Stimulated activated CD8-positive, alpha-beta memory T cell treated with anti-CD3 and anti-CD28 coated beads, Interleukin-2, amount 100 ng/mL, for 48 hours (primary cell): ENCODE measurements around the gene ZNF3.

Experiments used
- DNase-seq, 2 donors: peaks; one replicate each; pipeline ENCODE4 v3.0.0-alpha.2; 2020; ENCODE audit warnings: low read depth in 2 of 2

Gene ZNF3

DNA sequence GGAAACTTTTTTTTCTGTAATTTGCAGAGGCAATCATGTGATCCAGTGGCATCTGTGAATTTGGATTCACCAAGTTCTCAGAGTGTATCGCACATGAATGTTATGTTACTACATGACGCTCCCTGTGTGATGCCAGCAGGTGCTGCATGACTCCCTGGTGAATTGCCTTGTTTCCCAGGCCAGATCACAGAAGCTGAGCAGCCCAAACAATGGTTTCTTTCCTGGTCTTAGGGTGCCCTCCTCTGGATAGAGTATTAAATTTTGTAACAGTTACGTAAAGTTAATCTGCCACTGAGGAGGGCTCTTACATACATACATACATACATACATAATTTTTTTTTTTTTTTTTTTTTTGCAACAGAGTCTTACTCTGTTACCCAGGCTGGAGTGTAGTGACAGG lies 28.3 kb downstream of the ZNF3 start:
- DNase-seq: no peak

DNA sequence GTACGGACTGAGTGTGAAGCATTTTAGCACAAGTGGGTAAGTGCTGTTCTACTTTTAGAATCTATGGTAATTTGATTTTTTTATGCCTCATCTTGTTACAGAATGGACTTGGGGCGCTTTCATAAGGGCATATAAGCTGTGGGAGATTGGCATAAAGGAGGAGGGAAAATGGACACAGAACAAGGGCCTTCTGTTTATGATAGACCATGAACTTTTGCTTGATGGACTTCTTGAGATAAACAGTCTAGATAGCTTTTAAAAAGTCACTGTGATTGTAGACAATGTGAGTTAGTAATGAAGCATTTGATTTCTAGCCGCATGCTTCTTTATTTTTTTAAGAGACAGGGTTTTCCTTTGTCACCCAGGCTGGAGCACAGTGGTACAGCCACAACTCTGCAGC lies 29.9 kb downstream of the ZNF3 start:
- no peak for DNase-seq

DNA sequence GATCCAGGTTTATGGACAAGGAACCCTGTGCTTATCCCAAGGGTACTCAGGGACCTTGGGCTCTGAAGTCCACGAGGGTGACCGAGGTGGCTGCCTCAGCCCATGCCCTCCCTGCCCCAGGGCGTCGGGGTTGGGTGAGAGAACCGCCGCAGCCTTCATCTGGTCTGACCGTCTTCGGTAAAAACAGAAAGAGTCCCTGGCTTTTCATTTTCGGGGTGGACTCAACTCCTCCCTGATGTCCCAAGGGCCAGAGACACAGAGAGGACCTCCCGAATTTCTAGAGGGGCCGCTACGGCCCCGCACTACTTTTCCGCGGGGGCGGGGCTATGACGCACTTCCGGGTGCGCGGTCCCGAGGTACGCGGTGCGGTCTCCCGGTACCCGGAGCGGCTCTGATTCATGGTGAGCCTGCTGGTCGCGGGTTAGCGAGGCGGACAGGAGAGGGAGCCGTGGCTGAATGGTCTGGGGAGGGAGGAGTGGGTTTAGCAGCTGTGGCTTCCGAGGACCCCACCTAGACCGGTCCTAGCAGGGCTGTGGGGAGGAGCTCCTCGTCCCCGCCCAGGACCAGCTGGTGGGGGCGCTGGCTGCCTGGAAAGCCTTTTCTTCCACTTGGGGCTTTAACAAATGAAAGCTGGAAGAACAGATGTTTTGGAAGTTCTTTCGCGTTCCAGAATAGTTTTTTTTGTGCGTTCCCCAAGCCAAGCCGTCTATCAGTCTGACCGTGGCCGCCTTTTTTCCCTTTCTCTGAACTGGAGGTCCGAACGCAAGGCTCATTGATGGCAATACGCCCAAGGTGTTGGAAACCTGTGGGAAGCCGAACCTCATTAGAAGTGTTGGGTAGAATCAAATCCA lies 31.9 kb downstream of the ZNF3 start, which contains the start of gene ZSCAN21:
Gene ZSCAN21 (plus strand): TSS at position 334 of the 851 bp plus-strand sequence. CDS start 7,233 bp downstream, outside the sequence.
- peak; percentile 72 to 76 for DNase-seq

DNA sequence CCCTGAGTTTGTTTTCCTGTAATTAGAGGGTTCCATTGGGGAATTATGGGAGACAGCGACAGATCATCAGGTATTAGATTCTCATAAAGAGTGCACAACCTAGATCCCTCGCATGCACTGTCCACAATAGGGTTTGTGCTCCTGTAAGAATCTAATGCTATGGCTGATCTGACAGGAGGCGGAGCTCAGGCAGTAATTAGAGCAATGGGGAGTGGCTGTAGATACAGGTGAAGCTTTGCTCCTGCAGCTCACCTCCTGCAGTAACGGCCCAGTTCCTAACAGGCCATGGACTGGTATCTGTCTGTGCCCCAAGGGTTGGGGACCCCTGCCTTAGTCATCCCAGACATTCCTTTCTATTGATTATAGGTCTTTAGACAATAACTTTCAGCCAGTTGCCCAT lies 32.8 kb downstream of the ZNF3 start:
- no peak for DNase-seq

DNA sequence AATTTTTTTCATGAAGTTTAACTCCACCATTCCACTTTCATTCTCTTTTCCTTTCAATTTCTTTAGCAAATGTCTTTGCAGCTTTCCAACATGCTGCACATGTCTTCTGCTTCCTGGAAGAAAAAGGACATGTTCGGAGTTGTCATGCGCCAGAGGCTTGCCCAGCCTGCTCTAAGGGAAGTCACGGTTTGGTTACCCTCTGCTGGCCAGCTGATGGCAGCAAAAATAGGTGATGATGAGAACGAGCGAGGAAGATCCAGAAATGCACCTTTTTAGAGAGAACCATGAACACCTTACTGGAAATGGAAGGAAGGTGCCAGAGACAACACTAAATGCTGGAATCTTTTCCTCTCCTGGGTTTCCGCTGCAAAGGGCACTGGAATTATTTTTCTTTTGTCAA lies 36.8 kb downstream of the ZNF3 start:
- DNase-seq: no peak

DNA sequence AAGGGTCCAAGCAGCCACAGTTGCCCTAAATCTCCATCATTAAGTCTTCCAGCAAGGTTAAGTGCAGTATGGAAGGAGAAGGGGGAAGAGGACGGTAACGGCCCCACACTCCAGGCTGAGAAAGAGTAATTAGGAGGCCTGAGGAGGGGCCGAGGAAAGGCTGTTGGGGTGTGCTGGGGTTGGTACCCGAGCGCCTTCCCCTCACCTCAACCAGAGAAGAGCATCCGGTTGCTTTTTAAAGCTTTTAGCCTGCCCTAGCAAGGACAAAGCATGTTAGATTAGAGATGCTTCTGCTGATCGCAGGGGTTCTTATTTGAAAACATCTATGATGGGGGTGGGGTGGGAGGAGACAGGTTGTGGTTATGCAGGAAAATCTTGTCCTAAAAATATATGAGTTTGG lies 40.9 kb downstream of the ZNF3 start:
- no peak for DNase-seq

DNA sequence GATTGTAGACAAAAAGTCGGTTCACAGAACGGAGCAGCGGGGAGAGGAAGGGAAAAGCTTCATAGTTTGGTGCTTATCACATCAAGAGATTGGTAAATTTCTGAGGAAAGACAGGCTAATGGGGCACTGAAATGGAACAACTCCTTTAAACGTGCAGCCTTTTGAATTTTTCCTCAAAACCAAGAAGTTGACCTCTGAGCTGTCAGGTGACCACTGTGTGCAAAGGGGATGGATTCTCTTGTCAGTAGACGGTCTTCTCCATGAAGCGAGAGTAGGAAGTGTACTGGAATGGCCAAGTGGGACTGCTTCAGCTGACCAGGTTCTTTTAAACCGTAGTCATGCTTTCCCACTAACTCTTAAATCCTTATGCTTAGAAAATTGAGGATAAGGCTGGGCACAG lies 43.2 kb downstream of the ZNF3 start:
- DNase-seq: no peak

DNA sequence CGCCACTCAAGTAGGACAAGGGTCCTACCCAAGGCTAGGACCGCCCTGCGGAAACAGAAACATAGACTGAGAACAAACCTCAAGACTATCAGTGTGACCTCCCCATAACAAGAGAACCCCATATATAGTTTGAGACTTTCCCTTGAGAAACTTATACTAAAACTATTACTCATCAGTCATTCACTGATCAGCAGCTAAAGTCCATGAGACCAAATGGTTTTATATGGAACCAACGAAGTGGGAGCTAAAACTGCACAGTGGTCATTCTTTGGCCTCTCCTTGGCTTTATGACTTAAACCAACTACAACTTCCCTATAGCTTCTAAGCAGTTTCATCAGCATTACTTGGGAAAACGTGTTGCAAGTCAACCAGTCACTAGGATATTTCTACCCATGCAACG lies 45.6 kb downstream of the ZNF3 start:
- no peak for DNase-seq

DNA sequence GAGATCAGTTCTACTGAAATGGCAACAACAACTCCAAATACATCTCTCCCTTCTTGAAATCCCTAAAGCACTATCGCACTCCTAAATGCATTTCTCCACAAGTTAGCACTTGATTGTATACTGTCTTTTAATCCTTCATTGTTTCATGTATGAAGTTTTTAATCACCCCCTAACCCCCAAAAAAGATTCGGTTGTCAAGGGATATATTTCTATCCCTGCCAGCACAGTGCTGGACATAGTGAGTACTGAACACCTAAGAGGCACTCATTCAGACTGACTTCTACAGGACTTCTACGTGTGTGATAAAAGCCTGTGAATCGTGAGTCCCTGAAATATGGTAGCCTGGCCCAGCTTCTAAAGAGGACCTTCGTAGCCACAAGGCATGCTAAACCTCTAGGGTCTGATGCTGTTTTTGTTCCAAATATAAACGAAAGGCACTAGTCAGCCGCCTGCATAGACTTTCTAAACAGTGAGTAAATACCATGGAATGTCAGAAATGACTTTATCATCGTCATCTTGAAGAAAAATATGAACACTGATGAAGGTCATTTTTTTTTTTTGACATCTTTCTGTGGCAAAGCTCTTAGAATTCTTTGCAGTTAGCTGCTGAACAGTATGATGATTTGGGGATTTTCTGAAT lies 46.5 kb downstream of the ZNF3 start:
- DNase-seq: no peak

DNA sequence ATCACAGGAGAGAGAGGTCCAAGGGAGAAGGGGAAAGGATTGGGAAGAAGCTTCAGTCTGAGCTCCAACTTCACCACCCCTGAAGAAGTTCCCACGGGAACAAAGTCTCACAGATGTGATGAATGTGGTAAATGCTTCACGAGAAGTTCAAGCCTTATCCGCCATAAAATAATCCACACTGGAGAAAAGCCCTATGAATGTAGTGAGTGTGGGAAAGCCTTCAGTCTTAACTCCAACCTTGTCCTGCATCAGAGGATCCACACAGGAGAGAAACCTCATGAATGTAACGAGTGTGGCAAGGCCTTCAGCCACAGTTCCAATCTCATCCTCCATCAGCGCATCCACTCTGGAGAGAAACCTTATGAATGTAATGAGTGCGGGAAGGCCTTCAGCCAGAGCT lies 48.0 kb downstream of the ZNF3 start:
- DNase-seq: no peak

DNA sequence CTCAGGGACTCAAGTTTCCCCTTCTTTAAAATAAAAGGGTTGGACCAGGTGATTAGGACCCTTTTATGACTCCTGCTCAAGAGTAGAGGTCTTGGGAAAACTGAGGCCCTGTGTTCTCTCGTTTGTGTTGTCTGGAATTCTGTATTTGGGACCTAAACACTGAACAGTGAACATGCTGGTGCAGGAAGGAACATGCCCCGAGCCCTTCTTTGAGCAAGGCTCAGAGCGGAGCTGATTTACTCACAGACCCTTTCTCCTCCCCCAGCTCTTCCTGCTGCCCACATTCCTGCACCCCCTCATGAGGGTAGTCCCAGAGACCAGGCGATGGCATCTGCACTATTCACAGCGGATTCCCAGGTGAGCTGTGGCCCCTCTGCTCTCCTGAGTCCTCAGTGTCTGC lies 51.9 kb downstream of the ZNF3 start:
- DNase-seq: no peak

DNA sequence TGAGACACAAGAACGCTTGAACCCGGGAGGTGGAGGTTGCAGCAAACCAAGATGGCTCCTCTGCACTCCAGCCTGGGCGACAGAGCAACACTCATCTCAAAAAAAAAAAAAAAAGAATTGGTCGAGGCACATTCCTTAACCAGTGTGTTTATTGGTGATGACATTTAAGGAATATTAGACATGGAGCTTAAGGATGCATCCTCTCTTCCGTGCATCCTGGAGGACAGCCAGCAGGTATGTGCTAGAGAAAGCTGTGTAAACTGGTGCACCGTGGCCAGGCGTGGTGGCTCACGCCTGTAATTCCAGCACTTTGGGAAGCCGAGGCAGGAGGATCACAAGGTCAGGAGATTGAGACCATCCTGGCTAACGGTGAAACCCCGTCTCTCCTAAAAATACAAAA lies 54.3 kb downstream of the ZNF3 start:
- DNase-seq: no peak

DNA sequence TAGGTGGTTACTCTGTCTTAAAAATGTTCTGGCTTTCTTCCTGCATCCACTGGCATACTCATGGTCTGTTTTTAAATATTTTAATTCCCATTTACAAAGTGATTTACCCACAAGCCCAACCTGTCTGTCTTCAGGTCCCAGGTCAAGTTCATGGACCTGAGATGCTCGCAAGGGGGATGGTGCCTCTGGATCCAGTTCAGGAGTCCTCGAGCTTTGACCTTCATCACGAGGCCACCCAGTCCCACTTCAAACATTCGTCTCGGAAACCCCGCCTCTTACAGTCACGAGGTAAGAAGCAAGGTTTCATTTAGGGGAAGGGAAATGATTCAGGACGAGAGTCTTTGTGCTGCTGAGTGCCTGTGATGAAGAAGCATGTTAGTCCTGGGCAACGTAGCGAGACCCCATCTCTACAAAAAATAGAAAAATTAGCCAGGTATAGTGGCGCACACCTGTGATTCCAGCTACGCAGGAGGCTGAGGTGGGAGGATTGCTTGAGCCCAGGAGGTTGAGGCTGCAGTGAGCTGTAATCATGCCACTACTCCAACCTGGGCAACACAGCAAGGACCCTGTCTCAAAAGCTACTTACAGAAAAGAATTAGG lies 57.4 kb downstream of the ZNF3 start:
- no peak for DNase-seq

DNA sequence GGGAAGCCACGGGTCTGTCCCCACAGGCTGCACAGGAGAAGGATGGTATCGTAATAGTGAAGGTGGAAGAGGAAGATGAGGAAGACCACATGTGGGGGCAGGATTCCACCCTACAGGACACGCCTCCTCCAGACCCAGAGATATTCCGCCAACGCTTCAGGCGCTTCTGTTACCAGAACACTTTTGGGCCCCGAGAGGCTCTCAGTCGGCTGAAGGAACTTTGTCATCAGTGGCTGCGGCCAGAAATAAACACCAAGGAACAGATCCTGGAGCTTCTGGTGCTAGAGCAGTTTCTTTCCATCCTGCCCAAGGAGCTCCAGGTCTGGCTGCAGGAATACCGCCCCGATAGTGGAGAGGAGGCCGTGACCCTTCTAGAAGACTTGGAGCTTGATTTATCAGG lies 58.0 kb downstream of the ZNF3 start:
- no peak for DNase-seq

DNA sequence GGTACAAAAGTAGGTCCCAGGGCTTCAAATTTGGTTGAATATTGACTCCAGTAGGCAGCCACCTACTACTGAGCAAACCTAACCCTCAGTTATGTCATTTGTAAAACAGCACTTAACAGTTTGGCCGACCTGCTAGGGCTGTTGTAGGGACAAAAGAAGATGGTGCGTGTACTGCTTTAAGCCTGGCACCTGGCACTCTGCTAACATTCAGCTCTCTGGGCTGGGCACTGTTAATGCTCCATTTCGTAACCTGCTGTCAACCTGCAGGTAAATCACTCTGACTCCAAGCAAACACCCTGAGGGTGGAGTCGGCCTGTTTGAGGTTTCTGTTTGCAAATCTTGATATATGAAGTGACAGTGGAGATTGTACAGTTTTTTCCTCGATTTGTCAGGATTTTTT lies 58.9 kb downstream of the ZNF3 start:
- no peak for DNase-seq

DNA sequence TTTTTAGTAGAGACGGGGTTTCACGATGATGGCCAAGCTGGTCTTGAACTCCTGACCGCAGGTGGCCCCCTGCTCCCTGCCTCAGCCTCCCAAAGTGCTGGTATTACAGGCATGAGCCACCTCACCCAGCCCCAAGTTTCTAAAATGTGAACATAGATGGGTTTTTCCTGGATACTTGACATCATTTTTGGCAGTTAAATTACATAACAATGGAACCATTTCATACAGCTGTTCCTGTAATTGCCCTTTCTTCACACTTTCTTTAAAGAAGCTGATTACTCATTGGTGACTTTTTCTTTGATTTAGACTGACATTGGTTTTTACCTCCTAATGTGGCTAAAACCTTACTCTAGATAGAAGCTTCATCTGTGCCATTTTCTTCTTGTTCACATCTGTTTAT lies 60.2 kb downstream of the ZNF3 start:
- no peak for DNase-seq
